HG02884 (cell line): ENCODE data around the gene TFR2.

Experiments used
- ATAC-seq: cut with Tn5 transposase; IDR thresholded peaks from one replicate; pipeline ENCODE4 v1.9.1; 2021; ENCODE audit warnings: mild to moderate bottlenecking, moderate library complexity; ENCODE audit not compliant: unreplicated experiment

The TFR2 gene

GRCh38 chr7:100613412-100614175 is 27.8 kb downstream of the TFR2 start:
- ATAC-seq: no peak

- ATAC-seq: no peak
Measured at GRCh38 chr7:100612730-100613390, 28.5 kb downstream of the TFR2 start.

- peak; percentile 86 for ATAC-seq
Measured at GRCh38 chr7:100611983-100612729, 29.2 kb downstream of the TFR2 start, which contains the start of gene MOSPD3. TSS of gene MOSPD3 (plus strand) at chr7:100612540. CDS start at chr7:100612792, 252 bp downstream.

- no peak for ATAC-seq
Measured at GRCh38 chr7:100609958-100610357, 31.4 kb downstream of the TFR2 start.

- ATAC-seq: no peak
Measured at GRCh38 chr7:100607111-100607510, 34.2 kb downstream of the TFR2 start.

- no peak for ATAC-seq
Measured at GRCh38 chr7:100606313-100606712, 35.0 kb downstream of the TFR2 start.

GRCh38 chr7:100604976-100605911 is 36.1 kb downstream of the TFR2 start:
- no peak for ATAC-seq

- ATAC-seq: no peak
Measured at GRCh38 chr7:100604028-100604975, 37.0 kb downstream of the TFR2 start.

GRCh38 chr7:100603726-100604027 is 37.7 kb downstream of the TFR2 start:
- no peak for ATAC-seq

- no peak for ATAC-seq
Measured at GRCh38 chr7:100602889-100603725, 38.2 kb downstream of the TFR2 start.

- ATAC-seq: no peak
Measured at GRCh38 chr7:100600730-100601038, 40.7 kb downstream of the TFR2 start.

GRCh38 chr7:100599911-100600729 is 41.2 kb downstream of the TFR2 start:
- no peak for ATAC-seq

- no peak for ATAC-seq
Measured at GRCh38 chr7:100598425-100598824, 42.9 kb downstream of the TFR2 start.

GRCh38 chr7:100595188-100595587 is 46.2 kb downstream of the TFR2 start:
- no peak for ATAC-seq

- no peak for ATAC-seq
Measured at GRCh38 chr7:100591596-100591995, 49.8 kb downstream of the TFR2 start.

- no peak for ATAC-seq
Measured at GRCh38 chr7:100590077-100590737, 51.1 kb downstream of the TFR2 start.

- ATAC-seq: no peak
Measured at GRCh38 chr7:100589341-100589947, 51.9 kb downstream of the TFR2 start.
